VCaP (cell line): Measurements from ENCODE around the gene TEKT4.
"Not testable (repeated sequence)": the region's sequence is repeated elsewhere in the genome, so short reads cannot be mapped to it uniquely, and the experiment has no call there.

ENCODE experiments used
- H3K27ac ChIP-seq: fragments of 450-650 bp; 2 replicates; pipeline ENCODE4 v1.5.1; 2017
- TF ChIP-seq, protein P1 (sequence below): fragments of 450-650 bp; conservative IDR thresholded peaks from 2 replicates; pipeline ENCODE4 v1.5.1; 2017; ENCODE audit warnings: mild to moderate bottlenecking, moderate library complexity

Gene TEKT4

DNA sequence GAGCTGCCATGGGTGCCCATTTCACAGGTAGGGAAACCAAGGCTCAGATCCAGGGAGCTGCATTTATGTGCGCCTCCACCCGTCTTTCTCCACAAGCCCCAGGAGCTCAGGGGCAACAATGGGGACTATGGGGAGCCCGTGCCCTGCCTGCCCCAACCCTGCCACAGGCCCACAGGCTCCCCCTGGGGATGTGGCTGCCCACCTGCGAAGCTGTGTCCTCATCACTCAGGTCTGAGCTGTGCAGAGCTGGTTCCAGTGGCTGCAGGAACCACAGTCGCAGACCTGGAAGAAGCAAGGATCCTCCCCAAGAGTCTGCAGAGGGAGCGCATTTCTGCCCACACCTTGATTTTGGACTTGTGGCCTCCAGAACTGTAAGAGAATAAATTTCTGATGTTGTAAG is 9.8 kb downstream of the TEKT4 start:
- no peak overlapping the region for H3K27ac ChIP-seq
- TF ChIP-seq, protein P1, sequence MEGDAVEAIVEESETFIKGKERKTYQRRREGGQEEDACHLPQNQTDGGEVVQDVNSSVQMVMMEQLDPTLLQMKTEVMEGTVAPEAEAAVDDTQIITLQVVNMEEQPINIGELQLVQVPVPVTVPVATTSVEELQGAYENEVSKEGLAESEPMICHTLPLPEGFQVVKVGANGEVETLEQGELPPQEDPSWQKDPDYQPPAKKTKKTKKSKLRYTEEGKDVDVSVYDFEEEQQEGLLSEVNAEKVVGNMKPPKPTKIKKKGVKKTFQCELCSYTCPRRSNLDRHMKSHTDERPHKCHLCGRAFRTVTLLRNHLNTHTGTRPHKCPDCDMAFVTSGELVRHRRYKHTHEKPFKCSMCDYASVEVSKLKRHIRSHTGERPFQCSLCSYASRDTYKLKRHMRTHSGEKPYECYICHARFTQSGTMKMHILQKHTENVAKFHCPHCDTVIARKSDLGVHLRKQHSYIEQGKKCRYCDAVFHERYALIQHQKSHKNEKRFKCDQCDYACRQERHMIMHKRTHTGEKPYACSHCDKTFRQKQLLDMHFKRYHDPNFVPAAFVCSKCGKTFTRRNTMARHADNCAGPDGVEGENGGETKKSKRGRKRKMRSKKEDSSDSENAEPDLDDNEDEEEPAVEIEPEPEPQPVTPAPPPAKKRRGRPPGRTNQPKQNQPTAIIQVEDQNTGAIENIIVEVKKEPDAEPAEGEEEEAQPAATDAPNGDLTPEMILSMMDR = no peak

DNA sequence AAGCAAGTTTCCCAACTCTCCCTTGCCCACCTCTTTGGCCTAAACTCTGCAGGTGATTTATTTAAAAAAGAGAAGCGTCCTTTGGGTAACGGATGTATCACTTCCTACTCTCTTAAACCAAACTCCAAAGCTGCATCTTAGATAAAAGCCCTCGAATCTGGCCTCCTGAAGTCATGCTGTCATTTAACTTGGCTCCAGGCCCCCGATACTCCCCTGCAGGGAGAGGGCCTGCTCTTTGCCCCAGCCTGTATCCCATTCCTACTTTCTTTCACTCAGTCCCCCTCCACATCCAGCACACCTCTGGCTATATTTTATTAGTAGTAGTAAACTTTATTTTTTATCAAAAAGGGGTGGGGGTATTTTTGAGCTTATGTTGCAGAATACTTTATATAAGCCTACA is 19.0 kb downstream of the TEKT4 start:
- H3K27ac ChIP-seq = no peak overlapping the region
- TF ChIP-seq, protein P1 = no peak

DNA sequence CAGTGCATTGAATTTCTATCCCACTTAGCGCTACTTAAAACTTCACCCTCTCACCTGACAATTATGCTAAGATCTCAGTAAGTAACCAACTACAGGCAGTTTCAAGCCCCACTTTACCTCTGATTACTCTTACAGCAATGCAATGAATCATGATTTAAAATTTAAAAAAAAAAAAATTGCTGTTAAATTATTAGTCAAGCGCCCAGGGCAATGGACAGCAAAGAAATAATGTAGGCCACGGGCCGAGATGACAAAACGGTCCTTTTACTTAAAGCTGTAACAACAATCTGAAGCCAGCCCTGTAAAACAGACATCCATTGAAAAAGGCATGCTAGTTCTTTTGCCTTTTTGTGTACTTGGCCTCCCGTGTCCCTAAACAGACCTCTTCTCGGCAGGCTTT is 24.0 kb downstream of the TEKT4 start:
- H3K27ac ChIP-seq = not testable (repeated sequence)

DNA sequence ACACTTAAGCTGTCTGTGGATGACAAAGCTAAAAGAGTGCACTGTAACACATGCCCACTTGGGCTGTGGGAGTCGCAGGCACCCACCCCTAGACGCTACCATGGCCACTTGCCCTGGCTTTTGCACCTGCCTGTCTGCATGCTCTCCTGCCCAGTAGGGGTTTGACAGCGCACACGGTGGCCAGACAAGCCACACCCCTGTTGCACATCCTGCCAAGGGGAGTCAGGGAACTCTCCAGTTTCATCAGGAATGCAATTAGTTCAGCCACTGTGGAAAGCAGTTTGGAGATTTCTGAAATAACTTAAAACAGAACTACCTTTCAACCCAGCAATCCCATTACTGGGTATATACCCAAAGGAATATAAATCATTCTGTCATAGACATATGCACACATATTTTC is 35.7 kb downstream of the TEKT4 start:
- not testable (repeated sequence) for H3K27ac ChIP-seq

DNA sequence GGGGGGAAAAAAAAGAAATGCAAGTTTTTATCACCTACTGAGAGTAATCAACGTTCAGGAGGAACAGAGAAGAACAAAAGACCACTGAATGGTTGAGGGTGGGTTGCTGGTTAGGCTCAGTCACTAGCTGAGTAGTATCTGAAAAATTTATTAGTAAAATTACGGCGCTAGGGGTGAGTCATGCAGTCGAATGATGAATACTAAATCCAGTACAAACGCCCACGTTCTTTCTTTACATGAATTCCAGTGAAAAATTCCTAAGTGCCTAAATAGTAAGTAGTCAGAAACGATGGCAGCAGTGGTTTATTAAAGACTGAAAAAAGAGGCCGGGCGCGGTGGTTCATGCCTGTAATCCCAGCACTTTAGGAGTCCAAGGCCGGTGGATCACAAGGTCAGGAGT is 52.0 kb downstream of the TEKT4 start:
- H3K27ac ChIP-seq = no peak overlapping the region
- TF ChIP-seq, protein P1 = no peak

DNA sequence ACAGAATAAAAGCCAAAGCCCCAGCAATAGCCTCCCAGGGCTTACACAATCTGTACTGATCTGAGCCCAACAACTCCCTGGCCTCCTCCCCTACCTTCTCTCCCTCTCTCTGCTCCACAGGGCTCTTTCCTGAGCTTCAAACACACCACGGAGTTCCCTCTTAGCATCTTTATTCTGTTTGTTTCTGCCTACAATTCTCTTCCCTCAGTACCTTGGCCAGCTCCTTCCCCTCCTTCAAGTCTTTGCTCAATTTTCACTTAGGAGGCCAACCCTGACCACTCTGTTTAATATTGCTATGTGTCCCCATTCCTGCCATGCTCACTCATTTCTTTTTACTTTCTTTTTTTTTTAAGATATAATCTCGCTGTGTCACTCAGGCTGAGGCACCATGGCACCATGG is 53.8 kb downstream of the TEKT4 start:
- H3K27ac ChIP-seq = not testable (repeated sequence)
